Brain microvascular endothelial cell (primary cell): ENCODE data around the gene APP.
"Not testable (repeated sequence)": the region's sequence is repeated elsewhere in the genome, so short reads cannot be mapped to it uniquely, and the experiment has no call there.

ENCODE experiments used
- DNase-seq: peaks from one replicate; pipeline ENCODE4 v3.0.0-alpha.2; 2020
- H3K27ac ChIP-seq: fragments of 250-450 bp; sonication (Bioruptor Pico); 2 replicates; pipeline ENCODE4 v1.5.1; 2020; ENCODE audit warnings: mild to moderate bottlenecking, moderate library complexity
- H3K27me3 ChIP-seq: fragments of 250-450 bp; sonication (Bioruptor Pico); replicated peaks from 2 replicates; pipeline ENCODE4 v1.5.1; 2020; ENCODE audit warnings: mild to moderate bottlenecking
- H3K36me3 ChIP-seq: fragments of 250-450 bp; sonication (Bioruptor Pico); replicated peaks from 2 replicates; pipeline ENCODE4 v1.5.1; 2020; ENCODE audit warnings: mild to moderate bottlenecking
- H3K4me3 ChIP-seq: 2 replicates; pipeline ENCODE4 v1.5.1; 2011; ENCODE audit warnings: low read depth, mild to moderate bottlenecking, control low read depth, low read length, moderate library complexity
- in situ Hi-C: cut with HindIII; loops from 2 replicates; pipeline ENCODE4 v1.10.0; 2017; ENCODE audit warnings: low sequenced_read_pairs, low pct_ligation_motif_present
- TF ChIP-seq, protein P1 (sequence below): IDR thresholded peaks from 2 replicates; pipeline ENCODE4 v1.5.1; 2011; ENCODE audit warnings: low read depth, mild to moderate bottlenecking, moderate library complexity, low read length, control low read depth, inconsistent platforms; ENCODE audit errors: missing control alignments

The APP gene

GRCh38 chr21:25925936-25926335, 244.6 kb downstream of the APP start:
- in situ Hi-C loops, result no loop called here
- H3K36me3 ChIP-seq, result no peaks in the 10 kb centered on the region
- no peak overlapping the region for H3K27ac ChIP-seq
- no peak overlapping the region for H3K4me3 ChIP-seq
- H3K27me3 ChIP-seq, result no peaks in the 10 kb centered on the region
- TF ChIP-seq, protein P1, sequence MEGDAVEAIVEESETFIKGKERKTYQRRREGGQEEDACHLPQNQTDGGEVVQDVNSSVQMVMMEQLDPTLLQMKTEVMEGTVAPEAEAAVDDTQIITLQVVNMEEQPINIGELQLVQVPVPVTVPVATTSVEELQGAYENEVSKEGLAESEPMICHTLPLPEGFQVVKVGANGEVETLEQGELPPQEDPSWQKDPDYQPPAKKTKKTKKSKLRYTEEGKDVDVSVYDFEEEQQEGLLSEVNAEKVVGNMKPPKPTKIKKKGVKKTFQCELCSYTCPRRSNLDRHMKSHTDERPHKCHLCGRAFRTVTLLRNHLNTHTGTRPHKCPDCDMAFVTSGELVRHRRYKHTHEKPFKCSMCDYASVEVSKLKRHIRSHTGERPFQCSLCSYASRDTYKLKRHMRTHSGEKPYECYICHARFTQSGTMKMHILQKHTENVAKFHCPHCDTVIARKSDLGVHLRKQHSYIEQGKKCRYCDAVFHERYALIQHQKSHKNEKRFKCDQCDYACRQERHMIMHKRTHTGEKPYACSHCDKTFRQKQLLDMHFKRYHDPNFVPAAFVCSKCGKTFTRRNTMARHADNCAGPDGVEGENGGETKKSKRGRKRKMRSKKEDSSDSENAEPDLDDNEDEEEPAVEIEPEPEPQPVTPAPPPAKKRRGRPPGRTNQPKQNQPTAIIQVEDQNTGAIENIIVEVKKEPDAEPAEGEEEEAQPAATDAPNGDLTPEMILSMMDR, result no peak
- DNase-seq, result no peak

DNA sequence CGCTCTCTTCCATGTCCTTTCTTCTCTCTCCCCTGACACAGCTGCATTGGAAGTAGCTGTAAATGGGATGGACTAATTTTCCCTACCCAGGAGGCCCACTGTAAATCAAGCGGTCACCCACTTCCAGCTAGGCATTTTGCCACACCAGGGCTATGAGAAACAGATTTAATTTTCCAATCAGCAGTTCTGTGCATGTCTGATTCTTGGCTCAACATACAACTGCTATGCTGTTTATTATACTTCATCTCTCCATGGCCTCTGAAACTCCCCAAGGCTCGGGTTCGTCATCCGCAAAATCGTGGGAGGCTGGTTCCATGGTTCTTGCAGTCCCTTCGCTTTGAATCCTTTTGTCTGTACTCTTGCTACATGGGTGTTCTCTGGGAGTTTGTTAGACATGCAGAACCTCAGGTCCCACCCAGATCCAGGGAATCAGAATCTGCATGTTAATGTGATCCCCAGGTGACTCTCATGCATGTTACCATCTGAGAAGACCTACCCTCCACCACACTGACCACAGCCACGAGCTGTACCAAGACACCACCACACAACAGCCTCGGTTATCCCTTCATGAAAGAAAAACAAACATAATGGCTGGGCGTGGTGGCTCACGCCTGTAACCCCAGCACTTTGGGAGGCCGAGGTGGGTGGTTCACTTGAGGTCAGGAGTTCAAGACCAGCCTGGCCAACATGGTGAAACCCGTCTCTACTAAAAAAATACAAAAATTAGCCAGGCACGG, 245.3 kb downstream of the APP start:
- H3K27me3 ChIP-seq, result no peaks in the 10 kb centered on the region
- no peak overlapping the region for H3K27ac ChIP-seq
- no peak overlapping the region for H3K4me3 ChIP-seq
- TF ChIP-seq, protein P1, result no peak
- no peaks in the 10 kb centered on the region for H3K36me3 ChIP-seq
- DNase-seq, result no peak
- in situ Hi-C loops, result no loop called here

GRCh38 chr21:25918152-25918551, 252.4 kb downstream of the APP start:
- H3K36me3 ChIP-seq, H3K27ac ChIP-seq, DNase-seq, in situ Hi-C loops, H3K4me3 ChIP-seq, H3K27me3 ChIP-seq: not testable (repeated sequence)

DNA sequence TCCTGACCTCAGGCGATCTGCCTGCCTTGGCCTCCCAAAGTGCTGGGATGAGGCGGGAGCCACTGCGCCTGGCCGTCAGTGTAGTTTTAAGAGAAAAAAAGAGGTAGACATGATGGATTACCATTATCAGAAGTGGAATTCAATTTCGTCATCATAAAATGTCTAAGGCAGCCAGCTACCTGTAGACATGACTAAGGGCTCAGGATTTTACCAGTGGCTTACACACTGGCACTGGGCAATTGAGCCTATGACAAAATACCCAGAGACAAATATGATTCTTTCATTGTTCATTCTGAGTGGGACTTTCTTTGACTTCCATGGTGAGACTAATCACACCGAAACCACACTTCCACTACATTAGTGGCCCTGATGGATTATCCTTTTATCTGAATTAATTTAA, 254.3 kb downstream of the APP start:
- DNase-seq, result no peak
- Histone ChIP-seq H3K4me3 (no peak overlapping the region), H3K36me3 (no peaks in the 10 kb centered on the region), H3K27me3 (no peaks in the 10 kb centered on the region), H3K27ac (no peak overlapping the region)
- in situ Hi-C loops, result no loop called here
- TF ChIP-seq, protein P1, result no peak

- TF ChIP-seq, protein P1, result no peak
- Histone ChIP-seq H3K36me3 (no peaks in the 10 kb centered on the region), H3K4me3 (no peak overlapping the region), H3K27me3 (no peaks in the 10 kb centered on the region), H3K27ac (no peak overlapping the region)
- in situ Hi-C loops, result no loop called here
- no peak for DNase-seq
Observed at GRCh38 chr21:25913479-25913878, 257.1 kb downstream of the APP start.

DNA sequence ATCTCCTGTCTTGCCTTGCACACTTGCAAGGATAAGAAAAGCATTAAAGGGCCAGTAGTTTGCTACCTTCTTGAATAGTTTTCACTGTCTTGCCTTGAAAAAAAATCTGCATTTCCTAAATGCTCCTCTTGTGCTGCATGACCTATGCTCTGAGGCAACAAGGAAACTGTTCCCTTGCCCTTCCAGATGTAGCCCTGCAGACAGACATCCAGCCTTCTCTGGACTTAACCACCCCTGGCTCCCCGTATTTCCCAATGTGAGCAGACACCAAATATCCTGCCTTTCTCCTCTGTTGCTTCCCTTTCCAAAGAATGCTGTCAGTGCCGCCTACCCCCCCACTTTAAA, 258.2 kb downstream of the APP start:
- H3K36me3 ChIP-seq, result no peaks in the 10 kb centered on the region
- H3K27me3 ChIP-seq, result no peaks in the 10 kb centered on the region
- in situ Hi-C loops, result no loop called here
- no peak overlapping the region for H3K4me3 ChIP-seq
- no peak for DNase-seq
- no peak overlapping the region for H3K27ac ChIP-seq
- TF ChIP-seq, protein P1, result no peak
